ENCODE data around the gene GGA1. TPM values are rescaled to one million over a fixed set of nuclear protein-coding genes. Genes with fewer than 3 reads are reported as not detected.

The GGA1 gene
- total RNA-seq, 2 donors from 2014 or later: 69.3 to 79.8 TPM

DNA sequence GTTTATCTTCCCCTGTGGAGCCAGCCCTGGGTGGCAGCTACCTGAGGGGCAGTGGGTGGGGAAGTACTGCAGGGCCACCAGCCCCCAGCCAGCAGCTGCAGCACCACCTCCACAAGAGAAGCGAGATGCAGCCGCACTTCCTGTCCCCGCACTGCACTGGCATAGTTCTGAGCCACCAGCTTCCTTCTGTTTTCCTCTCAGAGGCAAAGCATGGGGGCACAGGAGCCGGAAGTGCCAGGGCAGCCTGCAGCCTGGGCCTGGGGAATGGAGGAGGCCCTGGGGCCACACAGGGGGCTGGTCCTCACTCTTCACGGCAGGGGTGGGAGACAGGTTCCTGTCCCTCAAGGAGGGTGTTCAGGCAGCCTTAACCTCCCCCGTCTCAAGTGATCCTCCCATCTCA lies 18.9 kb downstream of the GGA1 start:
- Mint-ChIP-seq H3K36me3 (ENCODE audit: low read depth) (peaks cover 38% of the 10 kb centered on the region), H3K9me3 (no peaks in the 10 kb centered on the region), H3K27me3 (no peaks in the 10 kb centered on the region), H3K27ac (peak overlapping the region; percentile 91), H3K4me3 (peak overlapping the region; percentile 67), H3K4me1 (peaks cover 21% of the 10 kb centered on the region)
- ATAC-seq (replicated peaks): peak; percentile 62

DNA sequence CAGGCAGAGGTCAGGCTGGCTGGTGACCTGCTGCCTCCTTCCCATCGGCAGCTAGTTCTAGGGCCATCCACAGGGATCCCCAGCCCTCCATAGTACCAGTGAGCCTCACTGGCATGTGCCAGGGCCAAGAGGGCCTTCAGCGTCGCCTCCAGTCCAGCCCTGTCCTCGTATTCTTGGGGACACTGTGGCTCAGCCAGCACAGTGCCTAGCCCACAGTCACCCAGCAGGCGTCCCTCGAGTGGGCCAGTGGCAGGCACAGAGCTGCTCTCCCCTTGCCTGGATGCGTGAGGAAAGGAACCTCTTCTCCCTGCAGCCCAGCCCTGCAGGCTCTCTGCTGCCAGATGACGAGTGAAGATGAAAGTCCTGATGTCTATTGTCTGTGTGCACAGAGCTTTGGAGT lies 20.2 kb downstream of the GGA1 start:
- H3K27ac Mint-ChIP-seq: peak overlapping the region; percentile 91
- peaks cover 36% of the 10 kb centered on the region for H3K36me3 Mint-ChIP-seq (ENCODE audit: low read depth)
- H3K4me3 Mint-ChIP-seq: no peak overlapping the region
- H3K9me3 Mint-ChIP-seq: no peaks in the 10 kb centered on the region
- no peak for ATAC-seq (replicated peaks)
- H3K4me1 Mint-ChIP-seq: peaks cover 24% of the 10 kb centered on the region
- no peaks in the 10 kb centered on the region for H3K27me3 Mint-ChIP-seq

DNA sequence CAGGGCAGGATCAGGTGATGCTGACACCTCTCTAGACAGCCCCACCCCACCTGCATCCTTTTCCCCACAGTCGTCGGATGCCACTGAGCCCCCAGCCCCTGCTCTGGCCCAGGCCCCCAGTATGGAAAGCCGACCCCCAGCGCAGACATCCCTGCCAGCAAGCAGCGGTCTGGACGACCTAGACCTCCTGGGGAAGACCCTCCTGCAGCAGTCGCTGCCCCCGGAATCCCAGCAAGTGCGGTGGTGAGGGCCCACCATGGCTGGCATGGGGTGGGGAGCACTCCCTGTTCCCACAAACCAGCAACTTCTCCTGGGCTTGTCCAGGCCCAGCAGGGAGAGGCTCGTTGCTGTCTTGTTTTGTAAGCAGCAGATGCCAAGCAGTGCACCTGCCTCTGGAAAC lies 21.3 kb downstream of the GGA1 start:
- Mint-ChIP-seq H3K4me1 (peaks cover 34% of the 10 kb centered on the region), H3K27ac (no peak overlapping the region), H3K27me3 (no peaks in the 10 kb centered on the region), H3K9me3 (no peaks in the 10 kb centered on the region), H3K36me3 (ENCODE audit: low read depth) (peaks cover 28% of the 10 kb centered on the region), H3K4me3 (no peak overlapping the region)
- ATAC-seq (replicated peaks): no peak

DNA sequence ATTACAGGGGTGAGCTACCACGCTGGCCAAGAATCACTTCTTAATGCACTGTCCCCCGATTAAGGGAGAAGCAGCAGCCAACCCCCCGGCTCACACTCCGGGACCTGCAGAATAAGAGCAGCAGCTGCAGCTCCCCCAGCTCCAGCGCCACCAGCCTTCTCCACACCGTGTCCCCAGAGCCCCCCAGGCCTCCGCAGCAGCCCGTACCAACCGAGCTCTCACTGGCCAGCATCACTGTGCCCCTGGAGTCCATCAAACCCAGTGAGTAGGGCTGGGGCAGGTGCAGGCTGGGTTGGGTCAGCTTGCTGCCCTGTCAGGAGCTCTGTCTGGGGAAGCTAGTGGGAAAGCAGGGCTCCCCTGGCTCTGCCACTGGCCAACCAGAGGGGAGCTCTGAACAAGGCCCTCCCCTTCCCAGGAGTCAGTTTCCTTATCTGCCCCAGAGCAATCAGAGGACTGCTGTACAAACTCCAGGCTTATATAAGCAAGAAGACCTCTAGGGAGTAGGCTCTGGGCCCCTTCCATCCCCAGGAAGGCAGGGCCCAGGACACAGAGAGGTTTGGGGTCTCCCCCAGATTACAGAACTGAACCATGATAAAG lies 22.3 kb downstream of the GGA1 start:
- Mint-ChIP-seq H3K27me3 (no peaks in the 10 kb centered on the region), H3K4me3 (no peak overlapping the region), H3K27ac (peak overlapping the region; percentile 73), H3K36me3 (ENCODE audit: low read depth) (peaks cover 18% of the 10 kb centered on the region), H3K9me3 (no peaks in the 10 kb centered on the region), H3K4me1 (peaks cover 27% of the 10 kb centered on the region)
- ATAC-seq (replicated peaks): no peak

DNA sequence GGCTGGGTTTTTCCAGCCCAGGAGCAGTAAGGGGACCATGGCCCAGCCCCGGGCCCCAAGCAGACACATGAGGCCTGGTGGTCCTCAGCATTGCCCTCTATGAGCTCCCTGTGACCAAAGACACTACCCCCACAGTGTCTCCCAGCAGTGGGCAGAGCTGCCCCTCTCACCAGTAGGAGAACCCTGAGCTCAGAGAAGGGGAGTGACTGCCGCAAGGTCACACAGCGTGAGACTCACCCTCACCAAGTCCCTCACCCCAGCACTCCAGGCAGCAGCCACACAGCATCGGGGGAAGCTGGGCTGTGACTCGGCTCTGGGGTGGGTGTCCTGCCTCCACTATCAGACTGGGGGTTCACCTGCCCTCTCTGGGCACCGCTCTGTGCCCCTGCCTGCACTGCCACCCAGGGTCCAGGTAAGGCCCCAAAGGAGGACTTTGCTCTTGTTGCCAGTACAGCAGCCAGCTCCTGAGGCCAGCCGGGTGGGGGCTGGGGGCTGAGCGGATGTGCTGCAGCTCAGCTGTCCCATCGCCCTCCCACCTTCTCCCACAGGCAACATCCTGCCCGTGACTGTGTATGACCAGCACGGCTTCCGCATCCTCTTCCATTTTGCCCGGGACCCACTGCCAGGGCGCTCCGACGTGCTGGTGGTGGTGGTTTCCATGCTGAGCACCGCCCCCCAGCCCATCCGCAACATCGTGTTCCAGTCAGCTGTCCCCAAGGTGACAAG lies 23.0 kb downstream of the GGA1 start:
- Mint-ChIP-seq H3K4me1 (peaks cover 29% of the 10 kb centered on the region), H3K4me3 (peak overlapping the region; percentile 43), H3K9me3 (no peaks in the 10 kb centered on the region), H3K27ac (peak overlapping the region; percentile 73), H3K36me3 (ENCODE audit: low read depth) (peaks cover 17% of the 10 kb centered on the region), H3K27me3 (no peaks in the 10 kb centered on the region)
- no peak for ATAC-seq (replicated peaks)

DNA sequence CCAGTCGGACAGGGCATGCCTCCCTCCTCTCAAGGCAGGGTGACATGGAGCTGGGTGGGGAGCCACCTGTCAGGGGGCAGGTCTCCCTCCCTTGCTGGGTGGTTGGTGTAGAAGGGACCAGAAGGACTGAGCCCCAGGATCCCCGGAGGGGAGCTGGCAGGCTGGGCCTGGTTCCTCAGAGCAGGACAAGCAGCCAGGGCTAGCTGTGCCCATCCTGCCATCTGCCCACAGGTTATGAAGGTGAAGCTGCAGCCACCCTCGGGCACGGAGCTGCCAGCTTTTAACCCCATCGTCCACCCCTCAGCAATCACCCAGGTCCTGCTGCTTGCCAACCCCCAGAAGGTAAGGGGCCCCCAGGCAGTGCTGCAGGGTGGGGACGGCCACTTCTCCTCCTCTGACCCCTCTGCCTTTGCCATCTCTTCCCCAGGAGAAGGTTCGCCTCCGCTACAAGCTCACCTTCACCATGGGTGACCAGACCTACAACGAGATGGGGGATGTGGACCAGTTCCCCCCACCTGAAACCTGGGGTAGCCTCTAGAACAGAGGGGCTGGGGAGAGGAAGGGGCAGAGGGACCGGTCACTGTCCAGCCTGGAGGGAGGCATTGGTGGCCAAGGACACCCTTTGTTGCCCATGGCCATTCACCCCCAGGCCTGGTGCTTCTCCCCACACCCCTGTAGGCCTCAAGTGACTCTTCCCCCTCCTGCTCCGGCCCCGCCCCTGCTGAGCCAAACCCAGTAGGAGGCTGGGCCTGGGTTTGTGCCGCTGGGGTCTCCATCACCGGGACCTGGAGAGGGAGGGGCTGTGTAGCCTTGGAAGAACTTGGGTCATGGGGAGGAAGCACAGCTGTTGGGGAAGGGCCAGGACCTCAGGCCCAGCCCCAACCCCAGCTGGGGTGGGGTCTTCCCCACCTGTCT lies 23.8 kb downstream of the GGA1 start:
- Mint-ChIP-seq H3K27me3 (no peaks in the 10 kb centered on the region), H3K4me1 (peaks cover 28% of the 10 kb centered on the region), H3K4me3 (peak overlapping the region; percentile 87)

DNA sequence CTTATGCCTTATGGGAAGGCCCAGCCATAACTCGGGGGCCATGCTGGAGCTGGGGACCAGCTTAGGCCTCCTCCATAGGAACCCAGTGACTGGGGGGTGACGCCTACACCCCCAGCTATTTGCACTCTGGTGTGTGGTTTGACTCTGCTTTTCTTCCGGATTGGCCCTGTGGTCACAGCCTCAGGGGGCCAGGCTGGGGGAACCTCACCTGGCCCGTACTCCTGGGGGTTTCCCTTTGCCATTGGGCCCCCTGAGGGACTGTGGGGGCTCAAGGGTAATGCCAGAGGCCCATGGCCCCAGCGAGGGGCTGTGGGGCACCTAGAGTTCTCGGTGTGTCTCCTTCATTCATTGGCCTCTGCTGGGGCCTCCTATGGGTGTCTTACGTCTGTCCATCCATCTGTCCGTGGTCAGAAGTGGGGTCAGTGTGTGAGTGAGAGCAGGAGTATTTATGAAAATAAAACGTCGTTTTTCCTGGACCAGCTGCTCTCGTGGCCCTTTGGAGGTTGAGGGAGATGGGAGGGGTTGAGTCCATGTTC lies 24.5 kb downstream of the GGA1 start:
- peaks cover 17% of the 10 kb centered on the region for H3K36me3 Mint-ChIP-seq (ENCODE audit: low read depth)
- peak overlapping the region; percentile 87 for H3K4me3 Mint-ChIP-seq
- H3K27me3 Mint-ChIP-seq: no peaks in the 10 kb centered on the region
- ATAC-seq (replicated peaks): peak; percentile 58
- peak overlapping the region; percentile 95 for H3K27ac Mint-ChIP-seq
- no peaks in the 10 kb centered on the region for H3K9me3 Mint-ChIP-seq
- peaks cover 28% of the 10 kb centered on the region for H3K4me1 Mint-ChIP-seq

More for the DNA sequence above, 23.8 kb downstream of the GGA1 start:
- peak overlapping the region; percentile 95 for H3K27ac Mint-ChIP-seq
- ATAC-seq (replicated peaks): no peak
- H3K9me3 Mint-ChIP-seq: no peaks in the 10 kb centered on the region
- H3K36me3 Mint-ChIP-seq (ENCODE audit: low read depth): peaks cover 17% of the 10 kb centered on the region

DNA sequence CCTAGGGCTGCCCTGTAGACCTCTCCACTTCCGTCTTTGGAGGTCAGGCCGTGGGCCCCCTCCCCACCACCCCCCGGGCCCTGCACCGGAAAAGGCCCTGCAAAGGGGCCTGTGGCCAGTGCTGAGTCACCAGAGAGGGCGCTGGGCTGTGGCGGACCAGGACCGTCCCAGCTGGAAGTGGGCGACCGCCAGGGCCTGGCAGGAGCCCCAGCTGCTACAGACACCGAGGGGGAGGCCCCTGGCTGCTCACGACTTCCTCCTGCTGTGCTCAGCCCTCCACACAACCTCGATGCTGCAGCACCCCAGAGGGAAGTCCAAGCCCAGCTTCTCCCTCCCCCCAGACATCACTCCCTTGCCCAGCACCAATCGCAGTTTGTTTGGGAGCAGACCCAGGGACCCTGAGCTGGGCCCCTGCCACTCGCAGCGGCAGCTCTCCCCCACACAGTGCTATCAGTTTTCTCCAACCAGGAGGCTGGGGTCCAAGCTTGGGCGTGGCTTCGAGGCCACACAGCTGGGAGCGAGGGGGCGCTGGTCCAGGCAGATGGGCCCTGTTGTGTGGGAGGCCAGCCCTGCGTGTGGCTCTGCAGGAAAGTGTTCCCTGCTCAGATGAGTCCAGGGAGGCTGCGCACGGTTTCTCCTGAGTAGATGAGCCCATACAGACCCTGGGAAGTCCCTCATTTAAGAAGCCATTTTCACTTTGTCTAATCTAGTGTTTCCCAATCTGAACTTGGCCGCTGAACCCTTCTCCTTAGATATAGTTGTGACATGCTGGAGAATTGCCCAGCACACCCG lies 25.2 kb downstream of the GGA1 start:
- peak overlapping the region; percentile 95 for H3K27ac Mint-ChIP-seq
- no peaks in the 10 kb centered on the region for H3K9me3 Mint-ChIP-seq
- peaks cover 22% of the 10 kb centered on the region for H3K36me3 Mint-ChIP-seq (ENCODE audit: low read depth)
- peak overlapping the region; percentile 87 for H3K4me3 Mint-ChIP-seq
- H3K4me1 Mint-ChIP-seq: peaks cover 33% of the 10 kb centered on the region
- H3K27me3 Mint-ChIP-seq: no peaks in the 10 kb centered on the region
- ATAC-seq (replicated peaks): peak; percentile 80

DNA sequence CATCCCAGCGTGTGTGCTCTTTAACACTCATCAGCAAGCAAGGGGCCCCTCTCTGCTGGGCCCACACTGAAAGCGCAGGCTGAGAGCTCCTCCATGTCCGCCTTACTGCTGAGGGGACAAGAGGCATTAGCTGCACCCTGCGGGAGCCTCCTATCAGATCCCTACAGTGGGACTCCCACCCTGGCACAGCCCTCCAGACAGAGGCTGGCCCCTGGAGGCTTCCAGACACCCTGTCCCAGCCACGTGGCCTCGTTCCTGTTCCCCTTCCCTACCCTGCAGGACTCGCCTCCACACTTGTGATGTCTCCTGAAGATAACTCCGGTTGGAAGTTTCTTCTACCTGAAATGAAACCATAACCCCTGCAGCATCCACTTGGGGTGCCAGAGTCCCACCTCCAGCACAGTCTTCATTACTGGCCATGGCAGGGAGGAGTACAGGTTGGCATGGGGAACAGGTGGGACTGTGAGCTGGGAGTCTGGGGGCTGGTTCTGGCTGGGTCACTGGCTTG lies 25.8 kb downstream of the GGA1 start:
- H3K4me1 Mint-ChIP-seq: peaks cover 34% of the 10 kb centered on the region
- ATAC-seq (replicated peaks): no peak
- peak overlapping the region; percentile 95 for H3K27ac Mint-ChIP-seq
- peak overlapping the region; percentile 87 for H3K4me3 Mint-ChIP-seq
- peaks cover 24% of the 10 kb centered on the region for H3K36me3 Mint-ChIP-seq (ENCODE audit: low read depth)
- no peaks in the 10 kb centered on the region for H3K9me3 Mint-ChIP-seq
- no peaks in the 10 kb centered on the region for H3K27me3 Mint-ChIP-seq

DNA sequence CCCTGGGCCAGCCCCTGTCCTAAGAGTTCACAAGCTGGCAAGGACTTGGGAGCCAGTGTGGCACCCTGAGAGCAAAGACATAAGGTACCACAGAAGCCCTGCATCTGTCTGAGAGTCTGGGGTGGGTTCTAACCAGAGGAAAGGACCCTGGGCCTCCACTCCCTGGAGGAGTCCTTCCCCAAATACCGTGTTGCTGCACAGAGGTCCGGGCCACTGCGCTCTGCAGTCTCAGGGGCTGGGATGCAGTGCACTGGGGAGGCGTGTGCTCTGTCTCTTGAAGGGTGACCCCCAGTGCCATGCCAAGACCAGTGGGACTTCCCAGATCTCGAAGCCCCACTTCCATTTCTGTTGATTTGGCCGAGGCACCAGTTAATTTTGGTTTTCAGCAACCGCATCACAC lies 26.5 kb downstream of the GGA1 start:
- ATAC-seq (replicated peaks): no peak
- H3K9me3 Mint-ChIP-seq: no peaks in the 10 kb centered on the region
- H3K36me3 Mint-ChIP-seq (ENCODE audit: low read depth): peaks cover 26% of the 10 kb centered on the region
- H3K4me3 Mint-ChIP-seq: peak overlapping the region; percentile 87
- H3K27ac Mint-ChIP-seq: peak overlapping the region; percentile 95
- peaks cover 34% of the 10 kb centered on the region for H3K4me1 Mint-ChIP-seq
- H3K27me3 Mint-ChIP-seq: no peaks in the 10 kb centered on the region

DNA sequence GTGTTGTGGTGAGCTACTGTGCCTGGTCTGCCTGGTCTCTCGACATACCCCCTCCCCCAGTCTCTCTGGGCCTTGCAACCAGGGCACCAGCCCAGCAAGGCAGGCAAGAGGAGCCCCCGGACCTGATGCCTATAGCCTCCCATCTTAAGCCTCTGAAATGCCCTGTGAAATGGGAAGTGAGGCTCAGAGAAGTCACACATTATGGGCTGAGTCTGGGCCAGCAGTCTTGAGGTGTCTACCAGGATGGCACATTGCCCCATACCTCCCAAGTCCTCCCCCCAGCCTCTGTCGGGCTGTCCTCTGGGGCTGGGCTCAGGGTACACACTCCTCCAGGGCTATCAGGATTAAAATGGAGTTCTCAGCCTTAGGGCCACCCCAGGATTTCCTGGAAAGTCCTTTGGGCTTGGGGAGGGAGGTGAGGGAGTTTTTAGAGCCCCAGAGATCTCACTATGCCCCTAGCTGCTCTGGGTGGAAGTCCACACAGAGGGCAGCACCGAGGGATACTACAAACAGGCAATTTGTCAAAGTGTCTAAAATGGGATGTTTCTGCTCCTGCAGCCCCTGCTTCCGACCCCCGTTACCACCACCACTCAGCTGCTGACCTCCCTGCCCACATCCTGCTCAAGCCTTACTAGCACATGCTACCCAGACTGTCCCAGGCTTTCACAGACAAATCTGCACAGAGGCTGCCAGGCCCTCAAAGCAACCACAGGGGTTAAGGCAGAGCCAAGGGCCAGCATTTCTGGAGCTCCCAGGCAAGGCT lies 27.7 kb downstream of the GGA1 start:
- peaks cover 36% of the 10 kb centered on the region for H3K36me3 Mint-ChIP-seq (ENCODE audit: low read depth)
- peak overlapping the region; percentile 78 for H3K27ac Mint-ChIP-seq
- no peak for ATAC-seq (replicated peaks)
- H3K9me3 Mint-ChIP-seq: no peaks in the 10 kb centered on the region
- H3K4me1 Mint-ChIP-seq: peaks cover 34% of the 10 kb centered on the region
- peak overlapping the region; percentile 87 for H3K4me3 Mint-ChIP-seq
- no peaks in the 10 kb centered on the region for H3K27me3 Mint-ChIP-seq

DNA sequence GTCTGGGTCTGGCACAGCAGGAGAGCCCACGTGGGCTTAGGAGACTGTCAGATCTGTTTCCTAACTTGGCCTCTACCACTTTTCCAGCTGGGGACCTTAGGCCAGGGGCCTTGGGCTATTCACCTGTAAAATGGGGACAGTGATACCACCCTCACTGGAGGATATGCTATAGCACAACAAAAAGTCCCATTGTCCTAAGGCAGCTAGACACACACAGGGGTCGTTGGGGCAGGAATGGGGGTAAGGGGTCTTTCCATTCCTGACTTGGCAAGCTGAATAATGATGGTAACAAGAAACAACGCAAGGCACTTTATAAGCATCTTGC lies 28.3 kb downstream of the GGA1 start:
- Mint-ChIP-seq H3K36me3 (ENCODE audit: low read depth) (peaks cover 39% of the 10 kb centered on the region), H3K4me3 (peak overlapping the region; percentile 87), H3K4me1 (peaks cover 34% of the 10 kb centered on the region), H3K27ac (peak overlapping the region; percentile 78), H3K9me3 (no peaks in the 10 kb centered on the region), H3K27me3 (no peaks in the 10 kb centered on the region)
- no peak for ATAC-seq (replicated peaks)

DNA sequence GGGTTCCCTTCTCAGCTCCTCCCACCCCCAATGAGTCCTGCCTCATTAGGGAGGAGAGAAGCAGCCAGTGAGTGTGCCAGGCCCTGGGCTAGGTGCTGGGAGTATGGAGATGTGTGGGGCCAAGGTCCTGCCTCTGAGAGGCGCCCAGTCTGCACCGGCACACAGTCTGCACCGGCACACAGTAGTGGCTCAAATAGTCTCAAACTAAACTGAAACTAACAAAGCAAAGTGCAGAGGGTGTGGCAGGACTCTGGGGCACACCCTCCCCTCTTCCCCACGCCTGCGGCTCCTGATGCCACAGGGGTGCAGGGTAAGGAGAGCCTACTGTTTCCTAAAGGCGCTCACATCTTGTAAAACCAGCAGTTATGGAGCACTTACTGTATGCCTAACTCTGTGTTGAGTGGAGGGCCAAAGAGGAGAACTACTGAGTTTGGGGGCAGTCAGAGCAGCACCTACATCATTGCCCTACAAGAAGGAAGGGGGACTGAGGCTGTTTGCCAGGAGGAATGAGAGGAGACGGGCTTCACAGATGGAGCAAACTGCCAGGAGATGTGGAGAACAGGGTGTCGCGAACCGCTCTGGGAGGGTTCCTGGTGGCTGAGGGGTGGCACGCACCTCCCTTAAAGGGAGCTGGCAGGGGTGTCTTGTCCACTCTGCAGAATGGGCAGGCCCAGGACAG lies 29.9 kb downstream of the GGA1 start:
- peaks cover 35% of the 10 kb centered on the region for H3K4me1 Mint-ChIP-seq
- H3K9me3 Mint-ChIP-seq: no peaks in the 10 kb centered on the region
- H3K4me3 Mint-ChIP-seq: peak overlapping the region; percentile 87
- H3K27me3 Mint-ChIP-seq: no peaks in the 10 kb centered on the region
- peak; percentile 16 for ATAC-seq (replicated peaks)
- peaks cover 46% of the 10 kb centered on the region for H3K36me3 Mint-ChIP-seq (ENCODE audit: low read depth)
- H3K27ac Mint-ChIP-seq: peak overlapping the region; percentile 92

Measured in activated T-helper 17 cell treated with anti-CD3 and anti-CD28 coated beads, Interleukin-2, amount 50 U/mL, for 72 hours (primary cell).